Measurements from ENCODE around the gene METRNL.
"Not testable (repeated sequence)": the region's sequence is repeated elsewhere in the genome, so short reads cannot be mapped to it uniquely, and the experiment has no call there.

The METRNL gene

DNA sequence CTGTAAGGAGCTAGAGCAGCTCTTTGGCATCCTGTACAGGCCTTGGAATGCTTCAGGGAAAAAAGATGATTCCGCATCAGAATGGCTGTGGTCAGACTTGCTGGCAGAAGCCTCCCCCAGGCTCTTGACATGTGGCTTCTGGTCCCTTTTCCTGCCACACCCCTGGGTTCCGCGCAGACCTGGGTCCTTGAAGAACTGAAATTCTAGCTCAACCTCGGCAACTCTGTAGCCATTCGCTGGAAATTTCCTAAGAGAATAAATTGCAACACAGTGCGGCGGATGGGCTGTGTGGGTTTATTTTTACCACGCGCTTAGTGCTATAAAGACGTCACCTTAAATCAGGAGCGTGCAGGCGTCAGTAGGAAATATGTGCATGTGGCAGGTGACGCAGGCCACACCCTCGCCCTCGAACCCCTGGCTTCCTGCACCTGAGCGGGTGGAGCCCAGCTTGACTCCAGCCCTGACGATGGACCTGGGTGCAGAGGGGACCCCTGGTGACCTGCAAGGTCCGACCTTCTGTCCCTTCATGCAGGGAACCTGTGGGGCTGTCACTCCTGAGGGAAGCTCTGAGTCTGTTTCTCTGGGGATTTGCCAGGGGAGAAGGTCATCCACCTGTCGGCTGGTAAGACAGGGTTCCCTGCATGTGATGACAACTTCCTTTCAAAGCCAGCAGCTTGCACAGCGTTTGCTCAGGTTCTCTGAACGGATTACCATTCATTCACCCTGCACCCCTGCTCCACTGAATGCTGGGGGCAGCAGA is 46.3 kb downstream of the METRNL start:
- DNase-seq = no peak

GRCh38 chr17:83126275-83126811 is 46.9 kb downstream of the METRNL start:
- no peak for DNase-seq

DNA sequence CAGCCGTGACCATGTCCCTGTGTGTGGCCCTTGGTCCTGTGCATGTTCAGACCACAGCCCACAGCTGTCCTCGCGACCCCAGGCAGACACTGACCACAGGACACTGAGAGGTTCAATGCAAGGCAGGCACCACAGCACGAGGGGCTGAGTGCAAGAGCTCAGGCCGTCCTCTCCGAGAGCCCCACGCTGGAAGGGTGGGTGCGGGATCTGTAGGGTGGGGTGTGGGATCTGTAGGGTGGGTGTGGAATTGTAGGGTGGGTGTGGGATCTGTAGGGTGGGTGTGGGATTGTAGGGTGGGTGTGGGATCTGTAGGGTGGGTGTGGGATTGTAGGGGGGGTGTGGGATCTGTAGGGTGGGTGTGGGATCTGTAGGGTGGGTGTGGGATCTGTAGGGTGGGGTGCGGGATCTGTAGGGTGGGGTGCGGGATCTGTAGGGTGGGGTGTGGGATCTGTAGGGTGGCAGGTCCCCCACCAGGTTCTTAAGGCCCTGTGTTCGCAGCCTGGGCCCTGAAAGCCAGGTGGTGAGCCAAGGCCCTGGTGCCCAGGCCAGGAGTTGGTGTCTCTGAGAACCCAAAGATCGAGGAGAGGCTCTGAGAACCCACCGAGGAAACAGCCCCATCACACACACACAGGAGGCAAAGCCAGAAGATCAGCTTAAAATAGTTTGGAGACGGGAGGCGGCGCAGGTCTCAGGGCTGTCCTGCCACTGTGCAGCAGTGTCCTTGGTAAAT is 48.2 kb downstream of the METRNL start:
- no peak for DNase-seq

- no peak for DNase-seq
Measured at GRCh38 chr17:83128306-83129240, 49.2 kb downstream of the METRNL start.

DNA sequence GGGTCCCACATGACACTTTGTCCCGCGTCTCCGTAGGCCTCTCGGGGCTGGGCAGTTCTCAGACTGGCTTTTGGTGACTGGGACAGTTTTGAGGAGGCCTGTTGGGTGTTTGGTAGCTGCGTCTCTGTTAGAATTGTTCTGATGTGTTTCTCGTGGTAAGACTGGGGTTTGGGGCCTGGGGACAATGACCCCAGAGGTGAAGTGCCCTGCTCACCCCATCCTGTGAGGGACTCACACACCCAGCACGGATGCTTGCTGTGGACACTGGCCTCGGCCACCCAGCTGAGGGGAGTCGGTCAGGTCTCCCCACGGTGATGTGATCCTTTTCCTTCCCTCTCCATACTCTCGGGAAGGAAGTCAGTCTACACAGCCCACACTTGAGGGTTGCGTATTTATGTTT is 50.3 kb downstream of the METRNL start:
- DNase-seq = no peak

- DNase-seq = no peak
Measured at GRCh38 chr17:83131401-83132011, 52.1 kb downstream of the METRNL start.

GRCh38 chr17:83132251-83133081 is 53.1 kb downstream of the METRNL start:
- no peak for DNase-seq

DNA sequence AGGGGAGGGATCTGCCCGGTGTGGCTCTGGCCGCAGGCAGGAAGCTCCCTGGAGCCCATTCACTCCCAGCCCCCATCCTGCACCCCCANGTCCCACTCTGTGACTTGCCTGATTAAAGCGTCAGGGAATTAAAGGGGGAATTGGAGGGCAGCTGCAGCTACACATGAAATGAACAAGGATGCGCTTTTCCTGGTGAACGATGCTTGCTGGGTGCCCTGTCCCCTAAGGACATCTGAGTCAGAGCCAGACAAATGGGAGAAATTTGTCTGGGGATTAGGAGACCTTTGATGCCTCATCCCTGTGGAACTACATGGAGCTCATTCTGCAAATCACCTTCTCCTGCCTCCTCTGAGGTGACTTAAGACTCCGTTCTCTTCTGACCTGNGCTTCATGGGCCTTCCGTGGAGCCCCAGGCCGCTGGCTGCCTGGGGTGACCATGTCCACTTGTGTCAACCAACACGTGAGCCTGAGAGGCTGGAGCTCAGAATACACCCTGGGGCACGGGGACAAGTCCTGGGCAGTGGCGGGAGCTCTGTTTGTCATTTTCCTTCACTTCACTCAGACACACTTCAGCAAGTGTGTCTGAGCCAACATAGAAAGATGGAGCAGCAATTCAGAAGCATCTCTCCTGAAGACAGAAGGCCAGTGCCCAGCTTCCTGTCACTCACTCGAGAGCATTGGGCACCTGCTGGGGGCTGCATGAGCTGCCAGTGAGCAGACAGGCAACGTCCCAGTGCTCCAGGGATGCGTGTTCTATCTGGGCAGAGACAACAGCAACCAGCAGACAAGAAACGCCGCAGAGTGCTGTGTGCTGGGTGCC is 54.1 kb downstream of the METRNL start:
- no peak for DNase-seq

DNA sequence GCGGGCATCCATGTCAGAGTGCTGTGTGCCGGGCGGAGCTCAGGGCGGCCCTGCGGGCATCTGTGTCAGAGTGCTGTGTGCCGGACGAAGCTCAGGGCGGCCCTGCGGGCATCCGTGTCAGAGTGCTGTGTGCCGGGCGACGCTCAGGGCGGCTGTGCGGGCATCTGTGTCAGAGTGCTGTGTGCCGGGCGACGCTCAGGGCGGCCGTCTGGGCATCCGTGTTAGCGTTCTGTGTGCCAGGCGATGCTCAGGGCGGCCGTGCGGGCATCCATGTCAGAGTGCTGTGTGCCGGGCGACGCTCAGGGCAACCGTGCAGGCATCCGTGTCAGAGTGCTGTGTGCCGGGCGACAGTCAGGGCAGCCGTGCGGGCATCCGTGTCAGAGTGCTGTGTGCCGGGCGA is 55.0 kb downstream of the METRNL start:
- DNase-seq = not testable (repeated sequence)

DNA sequence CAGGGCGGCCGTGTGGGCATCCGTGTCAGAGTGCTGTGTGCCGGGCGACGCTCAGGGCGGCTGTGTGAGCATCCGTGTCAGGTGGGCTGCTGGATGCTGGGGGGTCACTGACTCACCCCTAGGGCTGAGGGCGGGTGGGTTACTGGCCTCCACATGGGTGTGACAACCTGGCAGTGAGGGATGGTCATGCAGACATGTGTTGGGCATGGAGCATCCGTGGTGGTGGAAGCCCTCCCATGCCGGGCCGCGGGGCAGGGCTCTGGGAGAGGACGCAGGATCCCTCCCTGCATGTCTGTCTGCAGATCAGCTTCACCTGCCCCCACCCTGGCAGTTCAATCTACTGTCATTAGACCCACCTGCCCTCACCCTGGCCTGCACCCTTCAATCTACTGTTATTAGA is 56.3 kb downstream of the METRNL start:
- DNase-seq = no peak

DNA sequence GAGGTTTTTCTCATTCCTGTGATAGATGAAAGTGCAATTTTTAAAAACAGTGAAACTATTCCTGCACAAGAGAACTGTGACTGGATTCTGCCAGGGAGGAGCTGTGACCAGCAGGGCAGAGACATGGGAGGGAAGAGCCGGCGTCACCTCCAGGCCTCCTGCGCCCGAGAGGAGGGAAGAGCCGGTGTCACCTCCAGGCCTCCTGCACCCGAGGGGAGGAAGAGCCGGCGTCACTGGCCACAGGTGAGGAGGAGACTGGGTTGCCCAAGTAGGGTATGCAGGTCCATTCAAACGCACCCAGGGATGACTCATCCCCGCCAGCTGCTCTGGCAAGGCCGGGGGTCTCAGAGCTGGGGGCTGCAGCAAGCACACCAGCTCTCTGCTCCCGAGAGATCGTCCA is 56.7 kb downstream of the METRNL start:
- DNase-seq = no peak

DNA sequence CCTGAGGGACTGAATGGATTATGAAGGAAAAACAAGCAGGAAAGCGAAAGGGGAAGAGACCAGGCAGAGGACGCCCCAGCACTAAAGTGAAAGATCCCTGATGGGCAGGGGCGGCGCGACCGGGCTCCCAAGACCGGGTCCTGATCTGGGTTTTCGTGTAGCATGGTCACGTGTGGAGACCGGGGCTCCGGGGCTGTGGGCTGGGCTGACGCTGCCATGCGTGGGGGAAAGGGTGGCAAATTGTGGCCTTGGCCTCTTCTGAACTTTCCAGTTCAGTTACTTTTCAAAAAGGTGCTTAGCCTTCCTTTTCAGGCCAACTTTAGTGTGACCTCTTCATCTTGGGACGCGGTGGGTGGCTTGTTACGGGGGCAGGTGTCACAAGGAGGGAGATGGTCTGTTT is 57.5 kb downstream of the METRNL start:
- no peak for DNase-seq

DNA sequence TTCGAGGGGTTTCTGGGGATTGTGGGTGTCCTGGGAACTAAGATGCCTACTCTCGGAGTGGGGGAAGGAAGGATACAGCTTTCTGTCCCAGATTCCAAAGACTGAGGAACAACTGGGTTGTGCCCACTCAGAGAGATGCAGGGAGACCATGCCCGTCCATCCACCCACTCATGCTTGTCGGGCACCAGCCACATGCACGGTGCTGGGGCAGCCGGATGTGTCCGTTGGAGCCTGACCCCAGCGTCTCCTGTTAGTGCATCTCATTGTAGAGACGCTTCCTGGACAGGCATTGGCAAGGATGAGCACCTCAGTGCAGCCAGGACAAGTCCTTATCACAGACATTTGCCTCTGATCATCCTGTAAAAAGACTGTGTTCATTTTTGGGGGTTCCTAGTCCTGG is 58.1 kb downstream of the METRNL start:
- no peak for DNase-seq

DNA sequence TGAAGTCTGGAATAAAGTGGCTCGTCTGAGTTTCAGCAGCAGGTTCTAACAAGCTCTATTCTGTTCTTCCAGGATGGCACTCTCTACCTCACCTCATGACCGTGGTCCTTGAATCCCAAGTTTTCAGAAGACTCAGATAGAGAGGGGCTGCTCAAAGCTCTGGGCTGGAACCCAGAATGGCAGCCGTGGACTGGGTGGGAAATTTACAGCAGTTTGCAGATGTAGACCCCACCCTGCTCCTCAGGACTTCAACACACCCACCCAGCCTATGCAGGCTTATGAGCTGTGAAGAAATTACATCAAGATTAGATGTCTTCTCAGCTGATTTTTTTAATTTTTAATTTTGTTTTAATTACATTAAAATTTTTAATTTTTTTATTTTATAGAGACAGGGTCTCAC is 59.4 kb downstream of the METRNL start:
- no peak for DNase-seq

DNA sequence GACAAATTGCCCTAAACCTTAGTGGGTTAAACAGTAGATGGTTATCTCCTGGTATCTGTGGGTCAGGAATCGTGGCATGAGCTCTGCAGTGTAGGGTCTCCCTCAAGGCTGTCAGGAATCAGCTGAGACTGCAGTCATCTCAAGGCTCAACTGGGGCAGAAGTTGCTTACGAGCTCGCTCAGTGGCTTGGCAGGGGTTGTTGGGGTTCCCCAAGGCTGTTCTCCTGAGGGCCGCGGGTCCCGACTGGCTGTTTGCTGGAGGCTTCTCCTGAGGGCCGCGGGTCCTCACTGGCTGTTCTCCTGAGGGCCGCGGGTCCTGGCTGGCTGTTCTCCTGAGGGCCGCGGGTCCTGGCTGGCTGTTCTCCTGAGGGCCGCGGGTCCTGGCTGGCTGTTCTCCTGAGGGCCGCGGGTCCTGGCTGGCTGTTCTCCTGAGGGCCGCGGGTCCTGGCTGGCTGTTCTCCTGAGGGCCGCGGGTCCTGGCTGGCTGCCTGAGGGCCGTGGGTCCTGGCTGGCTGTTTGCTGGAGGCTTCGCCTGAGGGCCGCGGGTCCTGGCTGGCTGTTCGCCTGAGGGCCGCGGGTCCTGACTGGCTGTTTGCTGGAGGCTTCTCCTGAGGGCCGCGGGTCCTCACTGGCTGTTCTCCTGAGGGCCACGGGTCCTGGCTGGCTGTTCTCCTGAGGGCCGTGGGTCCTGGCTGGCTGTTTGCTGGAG is 60.3 kb downstream of the METRNL start:
- not testable (repeated sequence) for DNase-seq

DNA sequence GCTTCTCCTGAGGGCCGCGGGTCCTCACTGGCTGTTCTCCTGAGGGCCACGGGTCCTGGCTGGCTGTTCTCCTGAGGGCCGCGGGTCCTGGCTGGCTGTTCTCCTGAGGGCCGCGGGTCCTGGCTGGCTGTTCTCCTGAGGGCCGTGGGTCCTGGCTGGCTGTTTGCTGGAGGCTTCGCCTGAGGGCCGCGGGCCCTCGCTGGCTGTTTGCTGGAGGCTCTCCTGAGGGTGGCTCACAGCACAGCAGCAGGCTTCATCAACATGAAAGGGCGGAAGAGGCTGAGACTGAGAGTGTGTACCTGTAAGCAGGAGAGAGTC is 60.8 kb downstream of the METRNL start:
- not testable (repeated sequence) for DNase-seq

DNA sequence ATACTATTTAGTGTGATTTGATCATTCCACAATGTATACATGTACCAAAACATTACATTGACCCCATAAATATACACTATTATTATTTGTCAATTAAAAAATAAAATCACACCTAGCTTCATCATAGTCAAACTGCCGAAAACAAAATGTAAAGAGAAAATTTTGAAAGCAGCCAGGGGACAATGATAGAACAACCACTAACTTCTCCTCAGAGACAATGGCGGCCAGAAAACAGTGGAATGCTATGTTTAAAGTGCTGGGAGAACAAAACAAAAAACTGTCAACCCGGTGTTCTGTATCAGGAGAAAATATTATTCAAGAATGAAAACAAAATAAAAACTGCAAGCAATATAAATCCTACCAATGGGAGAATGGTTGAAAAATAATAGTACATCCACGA is 63.2 kb downstream of the METRNL start:
- DNase-seq = no peak

GRCh38 chr17:83143817-83144231 is 64.4 kb downstream of the METRNL start:
- no peak for DNase-seq

Data from activated CD4-positive, alpha-beta T cell treated with anti-CD3 and anti-CD28 coated beads for 1 hour (primary cell).